Esophagus squamous epithelium (tissue), 5 donors: ENCODE measurements around the gene CBLL2. TPM values are rescaled to one million over a fixed set of nuclear protein-coding genes. Genes with fewer than 3 reads are reported as not detected.

Source experiments
- DNase-seq: peaks from one replicate; lab custom pipeline; 2025; lab: John Stamatoyannopoulos, UW
- H3K27ac ChIP-seq, 4 donors: fragments of 200-600 bp; sonication (generic); one replicate each; pipeline ENCODE4 v1.5.1; 2016 to 2019; ENCODE audit warnings: mild to moderate bottlenecking in 1 of 4
- H3K27me3 ChIP-seq, 4 donors: fragments of 200-600 bp; sonication (generic); 1 replicate in 3 of 4; 2 replicates in 1 of 4; pipeline versions ENCODE4 v1.5.1 to v1.6.0; 2017 to 2021; ENCODE audit warnings: antibody characterized with exemption in 1 of 4
- H3K36me3 ChIP-seq, 3 donors: fragments of 200-600 bp; sonication (generic); one replicate each; pipeline ENCODE4 v1.5.1; 2016 to 2019
- H3K4me1 ChIP-seq, 3 donors: fragments of 200-600 bp; sonication (generic); one replicate each; pipeline ENCODE4 v1.5.1; 2017 to 2019
- H3K4me3 ChIP-seq, 4 donors: fragments of 200-600 bp; sonication (generic); 1 replicate in 3 of 4; 2 replicates in 1 of 4; pipeline ENCODE4 v1.5.1; 2016 to 2019; ENCODE audit warnings: mild to moderate bottlenecking in 2 of 4, moderate library complexity in 1 of 4
- H3K9me3 ChIP-seq, 3 donors: fragments of 200-600 bp; sonication (generic); one replicate each; pipeline ENCODE4 v1.5.1; 2016 to 2019
- CTCF ChIP-seq, 6 experiments: fragments of 450-650 bp in 4 of 6; fragments of 200-600 bp in 2 of 6; sonication (generic) in 2 of 6; IDR thresholded peaks; one replicate each; pipeline ENCODE4 v1.5.1; 2016 to 2019; ENCODE audit warnings: antibody characterized with exemption in 6 of 6, mild to moderate bottlenecking in 4 of 6, moderate library complexity in 4 of 6
- POLR2A ChIP-seq, 4 donors: fragments of 450-650 bp; IDR thresholded peaks; one replicate each; pipeline ENCODE4 v1.6.1; 2017; ENCODE audit warnings: antibody characterized with exemption in 4 of 4, mild to moderate bottlenecking in 4 of 4, moderate library complexity in 3 of 4
- WGBS, 2 donors: methylation state at CpG; one replicate each; pipeline ENCODE4 v1.1.5; 2018; 5-methylcytosine and 5-hydroxymethylcytosine counted together
- intact Hi-C: fragments of 100-400 bp; cut with DNase I; formaldehyde crosslinking; loops from one replicate; pipeline ENCODE4 v1.15.0; 2022
- total RNA-seq, 4 donors: library from RNA; depleted of rRNA; stranded (reverse); fragments of >200 nt; gene quantifications; one replicate each; pipeline ENCODE4 v1.1.0, GENCODE V29; 2016
- donor health status: DM: yes; HTN: yes; CAD: no.

CBLL2 gene
- not detected for total RNA-seq

GRCh38 chrX:22272613-22273012, at the start of gene CBLL2:
Gene CBLL2, plus strand, starts transcription at chrX:22272913. Its CDS starts 79 bp downstream, at chrX:22272992.
- Histone ChIP-seq H3K4me3 (no peak within 1 kb of the TSS), H3K27ac (no peak within 1 kb of the TSS), H3K36me3 (no peaks in the 10 kb centered on the region), H3K27me3 (no peaks in the 10 kb centered on the region), H3K4me1 (no peaks in the 10 kb centered on the region), H3K9me3 (no peaks in the 10 kb centered on the region)
- TF ChIP-seq POLR2A (IDR thresholded peaks at IDR 0.05) = no peak
- no peak for TF ChIP-seq CTCF (IDR thresholded peaks at IDR 0.05)
- intact Hi-C loops = no loop called here
- WGBS, 2 donors = 82 to 91% methylated on average over 6 to 13 of the region's 13 CpGs
- DNase-seq = no peak

GRCh38 chrX:22234380-22234779, 38.3 kb upstream of the CBLL2 start:
- Histone ChIP-seq H3K9me3 (no peaks in the 10 kb centered on the region), H3K4me1 (no peaks in the 10 kb centered on the region), H3K27ac (no peak overlapping the region), H3K36me3 (no peaks in the 10 kb centered on the region), H3K27me3 (no peaks in the 10 kb centered on the region), H3K4me3 (no peak overlapping the region)
- 40% methylated on average over 1 of the region's 6 CpGs; no CpG with 5 or more reads in 1 of the 2 donors for WGBS, 2 donors
- DNase-seq = no peak
- TF ChIP-seq CTCF (IDR thresholded peaks at IDR 0.05) (no peak), POLR2A (IDR thresholded peaks at IDR 0.05) (no peak)
- intact Hi-C loops = no loop called here

GRCh38 chrX:22237479-22237878, 35.2 kb upstream of the CBLL2 start:
- TF ChIP-seq POLR2A (IDR thresholded peaks at IDR 0.05) (no peak), CTCF (IDR thresholded peaks at IDR 0.05) (no peak)
- no peak overlapping the region for H3K27ac ChIP-seq
- no peak for DNase-seq

GRCh38 chrX:22246620-22247019, 26.1 kb upstream of the CBLL2 start:
- Histone ChIP-seq H3K4me1 (no peaks in the 10 kb centered on the region), H3K4me3 (no peak overlapping the region), H3K27me3 (no peaks in the 10 kb centered on the region), H3K27ac (no peak overlapping the region), H3K36me3 (no peaks in the 10 kb centered on the region), H3K9me3 (no peaks in the 10 kb centered on the region)
- 39 to 43% methylated on average over 2 of the region's 2 CpGs for WGBS, 2 donors
- intact Hi-C loops = no loop called here
- TF ChIP-seq CTCF (IDR thresholded peaks at IDR 0.05) = no peak
- TF ChIP-seq POLR2A (IDR thresholded peaks at IDR 0.05) = no peak
- no peak for DNase-seq

More at GRCh38 chrX:22237479-22237878, 35.2 kb upstream of the CBLL2 start:
- Histone ChIP-seq H3K27me3 (no peaks in the 10 kb centered on the region), H3K36me3 (no peaks in the 10 kb centered on the region), H3K9me3 (no peaks in the 10 kb centered on the region), H3K4me1 (no peaks in the 10 kb centered on the region), H3K4me3 (no peak overlapping the region)
- intact Hi-C loops = no loop called here
- WGBS, 2 donors = 53 to 70% methylated on average over 2 of the region's 2 CpGs

GRCh38 chrX:22247169-22247568, 25.5 kb upstream of the CBLL2 start:
- Histone ChIP-seq H3K9me3 (no peaks in the 10 kb centered on the region), H3K27ac (no peak overlapping the region), H3K4me1 (no peaks in the 10 kb centered on the region), H3K4me3 (no peak overlapping the region), H3K36me3 (no peaks in the 10 kb centered on the region), H3K27me3 (no peaks in the 10 kb centered on the region)
- DNase-seq = no peak
- 30 to 37% methylated on average over 1 of the region's 1 CpG for WGBS, 2 donors
- intact Hi-C loops = no loop called here
- no peak for TF ChIP-seq POLR2A (IDR thresholded peaks at IDR 0.05)
- TF ChIP-seq CTCF (IDR thresholded peaks at IDR 0.05) = no peak
